Ramos (cell line): Measurements from ENCODE around the gene DNPH1.

Experiments used
- in situ Hi-C: fragments of 300-500 bp; cut with MboI; formaldehyde crosslinking; loops from one replicate; pipeline ENCODE4 v1.14.3; 2022; ENCODE audit warnings: low sequenced_read_pairs; ENCODE audit not compliant: unreplicated experiment

The DNPH1 gene

DNA sequence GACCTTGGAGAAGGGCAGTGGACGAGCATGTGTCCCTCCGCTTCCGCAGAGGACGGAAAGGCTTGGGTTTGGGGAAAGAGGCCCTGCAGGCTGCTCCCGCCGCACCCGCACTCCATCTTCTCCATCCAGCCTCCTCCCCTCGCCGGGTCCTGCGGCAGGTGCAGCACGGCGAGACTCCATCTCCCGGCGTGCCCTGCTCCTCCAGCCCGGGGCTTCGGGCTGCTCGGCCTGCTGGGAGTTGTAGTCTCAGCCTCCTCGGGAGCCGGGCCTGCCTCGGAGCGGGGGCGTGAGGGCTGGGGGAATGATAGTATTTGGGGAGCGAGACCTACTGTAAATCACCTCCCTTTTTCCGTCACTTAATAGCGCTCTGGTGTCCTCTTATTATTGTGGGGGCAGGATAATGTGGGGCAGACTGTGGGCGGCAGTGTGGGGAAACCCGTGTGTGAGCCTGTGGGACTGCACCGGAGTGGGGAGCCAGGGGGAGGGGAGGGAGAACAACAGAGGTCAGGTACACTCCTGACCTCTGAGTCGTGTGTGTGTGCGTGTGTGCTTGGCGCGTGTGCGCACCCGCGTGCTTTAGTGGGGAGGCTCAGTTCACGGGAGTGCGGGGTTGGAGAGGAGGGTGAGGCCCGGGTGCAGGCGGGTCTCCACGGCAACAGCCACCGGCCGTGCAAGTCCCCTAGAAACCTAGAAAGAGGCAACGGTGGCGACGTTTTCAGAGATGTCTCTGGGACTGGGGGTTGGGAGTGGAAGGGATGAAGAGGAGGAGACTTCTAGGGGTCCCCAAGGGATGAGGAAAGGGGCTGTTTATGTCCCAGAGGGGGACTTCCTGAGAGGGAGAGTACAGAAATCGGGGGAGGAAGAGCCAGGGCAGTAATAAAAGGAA lies 18.1 kb upstream of the DNPH1 start:
- in situ Hi-C loops = no loop called here

DNA sequence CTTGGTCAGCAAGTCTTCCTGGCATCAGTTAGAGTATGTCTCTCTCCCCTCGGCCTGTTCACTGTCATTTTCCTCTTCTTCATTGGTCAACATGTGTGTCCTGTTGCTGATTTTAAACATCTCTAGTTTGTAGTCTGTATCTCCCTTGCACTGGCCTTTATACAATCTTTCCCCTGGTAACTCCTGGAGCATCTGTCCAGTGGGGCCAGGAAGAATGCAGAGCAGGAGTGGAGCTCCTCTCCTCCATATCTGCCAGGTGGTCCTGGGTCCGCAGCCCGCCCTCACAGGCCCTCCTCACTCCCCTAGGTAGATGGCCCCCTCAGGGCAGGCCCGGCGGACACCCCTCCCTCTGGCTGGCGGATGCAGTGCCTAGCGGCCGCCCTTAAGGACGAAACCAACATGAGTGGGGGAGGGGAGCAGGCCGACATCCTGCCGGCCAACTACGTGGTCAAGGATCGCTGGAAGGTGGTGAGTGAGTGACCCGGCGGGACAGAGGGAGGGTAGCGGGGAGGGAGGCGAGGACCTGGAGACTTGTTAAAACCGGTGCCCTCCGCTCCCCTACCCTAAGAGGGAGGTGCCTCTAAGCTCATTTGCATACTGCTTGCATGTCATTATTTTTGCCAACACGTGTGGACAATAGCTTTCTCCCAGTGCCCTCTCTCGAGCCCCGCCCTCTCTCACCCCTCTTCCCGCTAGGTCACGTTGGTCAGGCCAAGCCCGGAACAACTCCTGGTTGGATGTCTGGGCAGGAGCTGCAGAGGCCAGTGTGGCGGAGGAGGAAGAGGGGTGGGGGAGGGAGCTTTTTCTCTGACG lies 17.2 kb upstream of the DNPH1 start:
- in situ Hi-C loops = no loop called here

DNA sequence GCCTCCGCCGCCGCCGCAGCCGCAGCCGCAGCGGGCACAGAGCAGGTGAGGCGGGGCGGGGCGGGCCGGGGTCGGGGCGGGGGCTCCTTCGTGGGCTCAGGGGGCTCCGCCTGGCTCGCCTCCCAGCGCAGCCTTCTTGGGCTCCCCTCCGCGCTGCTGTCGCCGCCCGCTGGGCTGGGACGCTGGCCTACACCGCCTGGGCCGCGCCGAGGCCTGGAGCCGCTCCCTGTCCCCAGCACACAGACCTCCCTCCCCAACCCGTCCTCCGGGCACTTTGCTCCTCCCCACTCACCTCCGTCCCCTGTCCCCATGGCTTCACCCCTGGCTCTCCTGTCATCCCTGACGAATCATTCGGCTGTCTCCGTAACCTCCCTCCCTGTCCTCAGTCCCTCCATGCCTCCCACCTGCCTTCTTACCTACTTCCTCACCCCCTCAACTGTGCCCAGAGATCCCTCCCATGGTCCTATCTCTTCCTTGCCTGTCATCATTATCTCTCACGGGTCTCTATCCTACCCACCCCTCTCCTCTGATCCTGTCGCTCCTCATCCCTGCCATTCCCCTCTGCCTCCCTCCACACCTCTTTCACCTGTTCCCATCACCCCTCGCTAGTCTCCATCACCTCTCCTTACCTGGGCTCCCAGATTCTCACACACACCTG lies 14.5 kb upstream of the DNPH1 start:
- in situ Hi-C loops = no loop called here

DNA sequence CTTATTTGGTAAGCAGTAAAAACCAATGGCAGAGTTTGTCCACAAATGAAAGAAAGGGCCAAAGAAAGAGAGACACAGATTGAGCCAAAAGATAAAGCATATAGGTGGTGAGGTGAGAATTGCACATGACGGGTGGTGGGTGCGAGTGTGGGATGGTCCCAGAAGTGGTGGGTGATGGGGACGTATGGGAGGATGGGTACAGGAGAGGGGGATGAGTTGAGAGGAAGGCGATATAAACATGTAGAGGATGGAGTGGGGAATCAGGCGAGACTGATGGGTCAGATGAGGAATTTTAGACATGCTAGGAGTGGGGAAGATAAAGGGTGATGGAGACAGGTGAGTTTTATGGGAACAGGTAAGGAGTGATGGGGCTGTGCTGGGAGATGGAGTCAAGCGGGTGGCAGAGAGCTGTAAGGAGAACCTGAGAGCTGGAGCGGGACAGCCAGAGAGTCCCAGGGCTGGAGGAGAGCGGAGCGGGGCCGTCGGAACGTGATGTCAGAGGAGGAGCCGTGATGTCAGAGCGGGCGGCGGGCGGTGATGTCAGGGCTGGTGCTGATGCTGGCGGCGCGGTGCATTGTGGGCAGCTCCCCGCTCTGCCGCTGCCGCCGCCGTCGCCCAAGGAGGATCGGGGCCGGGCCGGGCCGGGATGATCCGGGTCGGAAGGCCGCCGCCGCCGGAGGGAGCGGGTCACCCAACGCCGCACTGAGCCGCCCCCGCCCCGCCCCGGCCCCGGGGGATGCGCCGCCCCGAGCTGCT lies 13.8 kb upstream of the DNPH1 start, which contains the start of gene TTBK1:
TTBK1 (plus strand) TSS at position 574 of the 756 bp plus-strand sequence. CDS start 3,180 bp downstream, outside the sequence.
- in situ Hi-C loops = no loop called here

DNA sequence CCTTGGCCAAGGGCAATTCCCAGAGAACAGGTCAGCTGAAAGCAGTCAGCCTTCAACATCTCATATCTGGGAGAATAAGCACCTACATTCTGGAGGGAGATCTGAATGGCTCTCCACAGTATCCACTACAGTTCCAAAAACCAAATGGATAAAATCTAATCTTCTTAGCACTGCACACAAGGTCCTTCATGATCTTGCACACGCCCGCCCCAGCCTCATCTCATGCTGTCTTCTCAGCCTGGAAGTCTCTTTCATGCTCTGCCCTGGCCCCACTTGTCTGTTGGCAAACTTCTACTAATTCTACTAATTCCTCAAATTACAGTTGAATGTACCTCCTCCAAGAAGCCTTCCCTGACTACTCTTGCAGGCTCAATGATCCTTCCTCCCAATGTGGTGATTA lies 12.2 kb upstream of the DNPH1 start:
- in situ Hi-C loops = no loop called here

DNA sequence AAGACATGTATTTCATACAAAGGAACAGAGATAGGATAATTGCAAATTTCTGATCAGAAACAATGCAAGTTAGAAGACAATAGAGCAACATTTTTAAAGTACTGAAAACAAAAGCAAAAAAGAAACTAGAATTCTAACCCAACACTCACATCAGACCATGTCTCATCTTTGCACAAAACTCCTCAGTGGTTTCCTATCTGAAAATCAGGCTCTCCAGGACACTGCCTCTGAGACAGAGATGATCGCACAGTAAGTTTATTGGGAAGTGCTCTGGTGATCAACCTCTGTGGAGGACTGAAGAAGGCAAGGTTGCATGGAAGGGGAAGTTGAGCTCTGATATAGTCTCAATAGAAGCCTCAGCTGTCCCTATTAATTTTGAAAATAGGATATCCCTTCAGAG lies 11.7 kb upstream of the DNPH1 start:
- in situ Hi-C loops = no loop called here

DNA sequence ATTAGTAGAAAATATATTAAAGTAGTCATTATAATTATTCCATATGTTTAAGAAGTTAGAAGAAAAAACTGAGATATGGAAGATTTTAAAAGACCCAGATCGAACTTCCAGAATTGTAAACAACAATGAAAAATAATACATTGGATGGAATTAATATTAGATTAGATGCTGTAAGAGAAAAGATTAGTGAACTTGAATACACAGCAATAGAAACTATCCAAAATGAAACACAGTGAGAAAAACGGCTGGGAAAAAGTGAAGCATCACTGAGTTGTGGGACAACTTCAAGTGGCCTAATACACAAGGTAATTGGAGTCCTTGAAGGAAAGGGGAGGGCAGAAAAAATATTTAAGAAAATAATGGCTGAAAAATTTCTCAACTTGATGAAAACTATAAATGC lies 9.8 kb upstream of the DNPH1 start:
- in situ Hi-C loops = no loop called here

DNA sequence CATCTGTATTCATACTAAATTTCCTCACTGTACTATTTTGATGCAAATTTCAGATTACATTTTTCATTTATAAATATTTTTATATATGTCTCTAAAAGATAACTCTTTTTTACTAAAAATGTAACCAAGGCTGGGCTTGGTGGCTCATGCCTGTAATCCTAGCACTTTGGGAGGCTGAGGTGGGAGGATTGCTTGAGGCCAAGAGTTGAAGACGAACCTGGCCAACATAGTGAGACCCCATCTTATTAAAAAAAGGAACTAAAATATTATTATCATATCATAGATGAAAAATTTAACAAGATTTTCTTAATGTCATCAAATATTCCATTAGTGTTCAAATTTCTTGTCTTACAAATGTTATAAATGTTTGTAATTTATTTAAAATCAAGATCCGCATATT lies 6.6 kb upstream of the DNPH1 start:
- in situ Hi-C loops = no loop called here

DNA sequence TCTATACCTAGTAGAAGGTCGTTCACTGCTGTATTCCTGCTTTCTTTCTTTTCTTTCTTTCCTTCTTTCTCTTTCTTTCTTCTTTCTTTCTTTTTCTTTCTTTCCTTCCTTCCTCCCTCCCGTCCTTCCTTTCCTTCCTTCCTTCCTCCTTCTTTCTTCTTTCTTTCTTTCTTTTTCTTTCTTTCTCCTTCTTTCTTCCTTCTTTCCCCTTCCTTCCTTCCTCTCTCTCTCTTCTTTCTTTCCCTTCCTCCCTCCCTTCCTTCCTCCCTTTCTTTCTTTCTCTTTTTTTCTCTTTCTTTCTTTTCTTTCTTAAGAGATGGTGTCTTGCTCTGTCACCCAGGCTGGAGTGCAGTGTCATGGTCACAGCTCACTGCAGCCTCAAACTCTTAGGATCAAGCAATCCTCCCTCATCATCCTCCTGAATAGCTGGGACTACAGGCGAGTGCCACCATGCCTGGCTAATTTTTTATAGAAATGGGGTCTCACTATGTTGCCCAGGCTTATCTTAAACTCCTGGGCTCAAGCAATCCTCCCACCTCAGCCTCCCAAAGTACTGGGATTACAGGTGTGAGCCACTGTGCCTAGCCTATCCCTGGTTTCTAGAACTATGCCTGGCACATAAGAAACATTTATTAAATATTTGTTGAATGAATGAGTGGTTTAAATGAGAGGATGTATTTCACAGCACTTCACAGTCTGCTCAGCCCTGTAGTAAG lies 2.6 kb upstream of the DNPH1 start:
- in situ Hi-C loops = no loop called here

DNA sequence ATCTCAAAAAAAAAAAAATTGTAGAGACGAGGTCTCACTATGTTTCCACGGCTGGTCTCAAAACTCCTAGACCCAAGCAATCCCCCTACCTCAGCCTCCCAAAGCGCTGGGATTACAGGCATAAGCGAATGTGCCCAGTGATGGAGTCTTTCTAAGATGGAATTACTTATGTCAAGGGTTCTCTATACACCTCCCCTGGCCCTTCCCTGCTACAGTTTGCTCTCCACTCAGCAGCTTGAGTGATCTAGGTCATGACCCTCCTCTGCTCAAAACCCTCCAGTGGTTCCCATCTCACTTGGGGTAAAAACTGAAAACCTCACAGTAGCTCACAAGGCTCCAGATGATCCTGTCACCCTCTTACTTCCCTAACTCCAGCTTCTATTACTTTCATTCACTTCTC lies 1.8 kb upstream of the DNPH1 start:
- in situ Hi-C loops = no loop called here

DNA sequence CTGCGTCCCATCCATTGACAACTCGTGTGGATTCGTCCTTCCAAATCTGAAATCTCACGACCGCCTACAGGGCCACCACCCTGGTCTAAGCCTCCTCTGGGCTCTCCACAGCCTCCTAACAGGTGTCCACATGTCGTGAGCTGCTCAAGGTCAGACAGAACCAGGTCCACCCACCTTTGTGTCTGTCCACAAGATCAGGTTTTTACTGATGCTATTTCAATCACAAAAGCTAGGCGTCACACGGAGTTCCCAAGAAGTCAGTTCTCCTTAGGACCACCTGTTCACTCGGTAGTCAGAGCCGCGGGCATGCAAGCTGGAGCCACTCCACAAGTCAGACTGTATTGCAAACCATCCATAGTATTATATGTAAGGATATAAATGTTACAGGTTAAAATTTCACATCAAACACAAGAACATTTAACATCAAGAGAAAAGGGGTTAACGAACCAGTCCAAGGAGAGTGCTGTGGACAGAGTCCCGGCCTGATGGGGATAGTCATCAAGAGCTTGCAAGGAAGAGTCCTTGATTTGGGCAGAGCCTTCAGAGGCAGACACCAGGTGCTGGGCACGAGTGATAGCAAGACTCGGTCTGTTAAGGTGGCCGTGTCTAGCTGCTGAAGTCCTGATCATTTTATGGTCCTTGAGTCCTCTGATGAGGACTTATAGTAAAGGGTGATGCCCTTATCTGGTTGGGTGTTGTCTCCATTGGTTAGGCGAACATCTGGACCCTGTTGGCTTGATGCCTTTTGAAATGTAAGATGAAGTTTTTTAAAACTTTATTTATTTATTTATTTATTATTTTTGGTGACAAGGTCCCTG lies 731 bp upstream of the DNPH1 start:
- in situ Hi-C loops = no loop called here

DNA sequence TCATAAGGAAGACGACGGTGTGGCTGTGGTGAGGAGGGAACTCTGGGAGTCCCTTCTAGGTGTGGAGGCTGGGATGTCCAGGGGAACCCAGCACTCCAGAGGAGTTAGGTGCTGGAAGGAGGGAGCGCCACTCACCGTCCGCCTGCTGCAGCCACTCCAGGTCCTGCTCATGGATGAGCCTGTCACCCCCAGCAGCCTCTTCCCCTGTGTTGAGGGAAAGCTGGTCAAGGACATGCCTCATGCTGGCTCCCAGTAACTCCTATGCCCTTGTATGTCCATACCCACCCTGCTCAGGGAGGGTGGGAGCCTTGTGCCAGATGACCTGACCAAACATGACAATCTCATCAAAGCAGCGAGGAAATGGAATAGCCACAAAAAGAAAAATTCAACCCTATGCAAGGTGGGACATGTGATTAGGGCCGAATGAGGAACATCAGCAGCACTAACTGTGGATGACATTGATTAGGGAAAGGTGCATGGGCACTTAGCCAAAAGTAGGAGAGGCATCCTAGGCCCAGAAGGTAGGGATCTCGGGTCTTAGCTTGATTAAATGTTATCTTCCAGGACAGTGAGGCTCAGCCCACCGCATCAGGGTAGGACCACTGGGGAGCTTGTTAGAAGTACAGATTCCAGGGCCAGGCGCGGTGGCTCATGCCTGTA lies 3.0 kb downstream of the DNPH1 start:
- in situ Hi-C loops = no loop called here

DNA sequence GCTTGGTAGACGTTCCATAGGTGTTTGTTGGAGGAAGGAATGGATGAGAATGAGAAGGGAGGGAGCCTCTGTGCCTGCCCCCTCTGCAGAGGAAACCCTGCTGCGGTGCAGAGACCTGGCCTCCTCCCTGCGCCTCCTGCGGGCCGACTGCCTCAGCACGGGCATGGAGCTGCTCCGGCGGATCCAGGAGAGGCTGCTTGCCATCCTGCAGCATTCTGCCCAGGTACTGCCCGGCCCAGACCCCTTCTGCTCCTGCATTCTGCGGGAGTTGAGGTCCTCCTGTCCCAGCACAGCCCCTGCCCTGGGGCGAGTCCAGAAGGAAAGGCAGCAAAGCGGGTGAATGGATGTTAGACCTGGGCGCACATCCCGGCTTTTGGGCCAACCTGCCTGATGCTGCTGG lies 6.1 kb downstream of the DNPH1 start:
- in situ Hi-C loops = no loop called here

DNA sequence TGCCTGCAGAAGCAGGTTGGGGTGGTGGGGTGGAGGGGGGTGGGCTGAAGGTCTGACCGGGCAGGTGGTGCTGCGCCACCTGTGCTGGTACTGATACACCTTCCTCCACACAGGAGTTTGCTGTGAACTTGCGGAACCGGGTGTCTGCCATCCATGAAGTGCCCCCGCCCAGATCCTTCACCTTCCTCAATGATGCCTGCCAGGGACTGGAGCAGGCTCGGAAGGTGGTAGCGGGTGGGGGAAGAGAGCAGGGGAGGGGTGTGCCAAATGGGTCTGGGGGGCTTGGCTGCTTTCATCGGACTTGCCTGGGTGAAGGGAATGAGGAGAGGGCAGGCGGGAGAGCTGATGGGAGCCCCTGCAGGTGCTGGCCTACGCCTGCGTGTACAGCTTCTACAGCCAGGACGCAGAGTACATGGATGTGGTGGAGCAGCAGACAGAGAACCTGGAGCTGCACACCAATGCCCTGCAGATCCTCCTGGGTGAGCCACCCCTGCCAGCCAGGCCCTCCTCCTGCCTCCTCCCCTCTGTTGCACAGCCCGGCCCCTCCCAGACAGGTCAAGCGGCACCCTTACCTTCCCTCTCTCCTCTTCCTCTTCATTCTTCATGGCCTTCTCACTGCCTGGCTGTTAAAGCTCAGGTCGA lies 6.7 kb downstream of the DNPH1 start:
- in situ Hi-C loops = no loop called here

DNA sequence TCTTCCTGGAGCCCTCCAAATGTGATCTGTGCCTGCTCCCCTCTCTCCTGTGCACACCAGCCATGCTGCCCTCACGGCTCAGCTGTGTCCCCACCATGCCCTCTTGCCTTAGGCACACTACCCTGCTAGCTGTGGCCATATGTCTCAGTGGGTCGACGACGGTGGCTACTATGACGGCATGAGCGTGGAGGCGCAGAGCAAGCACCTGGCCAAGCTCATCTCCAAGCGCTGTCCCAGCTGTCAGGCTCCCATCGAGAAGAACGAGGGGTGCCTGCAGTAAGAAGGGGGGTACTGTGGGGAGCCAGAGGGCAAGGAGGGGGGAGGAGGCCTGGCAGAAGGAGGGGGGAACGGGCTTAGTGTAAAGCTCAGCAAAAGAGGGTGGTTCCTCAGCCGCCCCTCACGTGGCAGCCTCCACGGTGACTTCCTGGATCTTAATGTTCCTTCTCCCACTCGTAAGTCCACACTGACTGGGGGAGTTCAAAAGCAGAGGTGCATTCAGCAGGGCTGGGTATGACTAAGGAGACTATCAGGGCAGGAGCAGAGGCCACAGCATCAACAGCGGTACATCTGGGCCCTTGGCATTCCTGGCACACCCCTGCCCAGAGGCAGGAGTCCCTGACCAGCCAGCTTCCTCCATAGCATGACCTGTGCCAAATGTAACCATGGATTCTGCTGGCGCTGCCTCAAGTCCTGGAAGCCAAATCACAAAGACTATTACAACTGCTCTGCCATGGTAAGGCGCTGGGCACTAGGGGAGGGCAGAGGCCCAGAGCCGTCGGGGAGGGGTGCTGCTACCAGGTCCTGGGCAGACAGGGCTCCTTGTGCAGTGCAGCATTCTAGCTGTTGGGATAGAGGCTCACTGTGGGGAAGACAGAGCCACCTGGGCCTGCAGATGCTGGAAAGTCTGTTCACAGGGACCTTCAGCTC lies 8.0 kb downstream of the DNPH1 start:
- in situ Hi-C loops = no loop called here

DNA sequence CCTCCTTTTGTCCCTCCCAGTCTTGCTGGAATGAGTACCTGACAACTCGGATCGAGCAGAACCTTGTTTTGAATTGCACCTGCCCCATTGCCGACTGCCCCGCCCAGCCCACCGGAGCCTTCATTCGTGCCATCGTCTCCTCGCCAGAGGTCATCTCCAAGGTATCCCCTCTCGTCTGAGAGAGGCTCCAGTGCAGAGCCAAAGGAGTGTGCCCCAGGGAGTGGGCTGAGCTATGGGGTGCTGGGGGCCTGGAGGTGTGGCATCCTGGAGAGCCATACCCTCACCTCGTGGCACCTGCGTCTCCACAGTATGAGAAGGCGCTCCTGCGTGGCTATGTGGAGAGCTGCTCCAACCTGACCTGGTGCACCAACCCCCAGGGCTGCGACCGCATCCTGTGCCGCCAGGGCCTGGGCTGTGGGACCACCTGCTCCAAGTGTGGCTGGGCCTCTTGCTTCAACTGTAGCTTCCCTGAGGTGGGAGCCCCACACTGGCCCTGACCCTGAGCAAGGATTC lies 8.8 kb downstream of the DNPH1 start:
- in situ Hi-C loops = no loop called here
